HEK293 (cell line): Measurements from ENCODE around the gene SPTLC1.

Experiments
- ZBTB21 ChIP-seq: fragments of 450-650 bp; formaldehyde crosslinking; IDR thresholded peaks from 2 replicates; pipeline ENCODE4 v1.5.1; 2017; ENCODE audit warnings: missing biosample characterization, missing genetic modification characterization
- TF ChIP-seq, protein P1 (sequence below): fragments of 450-650 bp; formaldehyde crosslinking; IDR thresholded peaks from 2 replicates; pipeline ENCODE4 v1.5.1; 2016; ENCODE audit warnings: missing biosample characterization, missing genetic modification characterization
- TF ChIP-seq, protein P2 (sequence below): fragments of 450-650 bp; formaldehyde crosslinking; IDR thresholded peaks from 2 replicates; pipeline ENCODE4 v1.5.1; 2016; ENCODE audit warnings: missing biosample characterization, missing genetic modification characterization

DNA sequence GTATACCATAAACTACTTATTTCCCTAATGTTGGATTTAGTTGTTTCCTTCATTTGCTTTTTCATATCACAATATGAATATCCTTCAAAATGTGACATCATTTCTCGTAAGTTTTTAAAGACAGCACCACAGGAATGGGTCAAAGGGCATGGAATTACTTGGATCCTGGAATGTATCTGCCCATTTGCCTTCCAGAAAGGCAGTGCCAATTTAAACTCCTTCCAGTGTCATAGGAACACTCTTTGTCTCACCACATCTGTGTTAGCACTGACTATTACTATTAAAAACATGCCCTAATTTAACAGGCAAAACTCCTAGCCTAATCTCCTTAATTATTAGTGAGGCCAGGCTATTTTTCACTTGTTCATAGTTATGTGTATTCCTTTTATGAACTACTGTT, 58.0 kb downstream of the SPTLC1 start:
- TF ChIP-seq, protein P1, sequence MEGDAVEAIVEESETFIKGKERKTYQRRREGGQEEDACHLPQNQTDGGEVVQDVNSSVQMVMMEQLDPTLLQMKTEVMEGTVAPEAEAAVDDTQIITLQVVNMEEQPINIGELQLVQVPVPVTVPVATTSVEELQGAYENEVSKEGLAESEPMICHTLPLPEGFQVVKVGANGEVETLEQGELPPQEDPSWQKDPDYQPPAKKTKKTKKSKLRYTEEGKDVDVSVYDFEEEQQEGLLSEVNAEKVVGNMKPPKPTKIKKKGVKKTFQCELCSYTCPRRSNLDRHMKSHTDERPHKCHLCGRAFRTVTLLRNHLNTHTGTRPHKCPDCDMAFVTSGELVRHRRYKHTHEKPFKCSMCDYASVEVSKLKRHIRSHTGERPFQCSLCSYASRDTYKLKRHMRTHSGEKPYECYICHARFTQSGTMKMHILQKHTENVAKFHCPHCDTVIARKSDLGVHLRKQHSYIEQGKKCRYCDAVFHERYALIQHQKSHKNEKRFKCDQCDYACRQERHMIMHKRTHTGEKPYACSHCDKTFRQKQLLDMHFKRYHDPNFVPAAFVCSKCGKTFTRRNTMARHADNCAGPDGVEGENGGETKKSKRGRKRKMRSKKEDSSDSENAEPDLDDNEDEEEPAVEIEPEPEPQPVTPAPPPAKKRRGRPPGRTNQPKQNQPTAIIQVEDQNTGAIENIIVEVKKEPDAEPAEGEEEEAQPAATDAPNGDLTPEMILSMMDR: no peak
- TF ChIP-seq, protein P2, sequence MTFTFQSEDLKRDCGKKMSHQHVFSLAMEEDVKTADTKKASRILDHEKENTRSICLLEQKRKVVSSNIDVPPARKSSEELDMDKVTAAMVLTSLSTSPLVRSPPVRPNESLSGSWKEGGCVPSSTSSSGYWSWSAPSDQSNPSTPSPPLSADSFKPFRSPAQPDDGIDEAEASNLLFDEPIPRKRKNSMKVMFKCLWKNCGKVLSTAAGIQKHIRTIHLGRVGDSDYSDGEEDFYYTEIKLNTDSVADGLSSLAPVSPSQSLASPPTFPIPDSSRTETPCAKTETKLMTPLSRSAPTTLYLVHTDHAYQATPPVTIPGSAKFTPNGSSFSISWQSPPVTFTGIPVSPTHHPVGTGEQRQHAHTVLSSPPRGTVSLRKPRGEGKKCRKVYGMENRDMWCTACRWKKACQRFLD (tag by site-specific recombination): no peak
- no peak for TF ChIP-seq ZBTB21 (tag by site-specific recombination)
